ENCODE measurements around the gene LYPLAL1.
"Not testable (repeated sequence)": the region's sequence is repeated elsewhere in the genome, so short reads cannot be mapped to it uniquely, and the experiment has no call there.

The LYPLAL1 gene

GRCh38 chr1:219226196-219226595 lies 52.5 kb downstream of the LYPLAL1 start:
- no peak for DNase-seq

GRCh38 chr1:219227360-219228057 lies 53.8 kb downstream of the LYPLAL1 start:
- no peak for DNase-seq

- no peak for DNase-seq
These were observed 54.4 kb downstream of the LYPLAL1 start for GRCh38 chr1:219228058-219228419.

- DNase-seq = no peak
These were observed 59.2 kb downstream of the LYPLAL1 start for GRCh38 chr1:219232890-219233289.

- no peak for DNase-seq
These were observed 62.3 kb downstream of the LYPLAL1 start for GRCh38 chr1:219235903-219236481.

- no peak for DNase-seq
These were observed 63.4 kb downstream of the LYPLAL1 start for GRCh38 chr1:219236933-219237610.

GRCh38 chr1:219239518-219239917 lies 65.8 kb downstream of the LYPLAL1 start:
- DNase-seq = no peak

GRCh38 chr1:219244864-219245263 lies 71.2 kb downstream of the LYPLAL1 start:
- no peak for DNase-seq

- no peak for DNase-seq
These were observed 73.8 kb downstream of the LYPLAL1 start for GRCh38 chr1:219247441-219247840.

- not testable (repeated sequence) for DNase-seq
These were observed 76.8 kb downstream of the LYPLAL1 start for GRCh38 chr1:219250468-219250867.

- DNase-seq = no peak
These were observed 84.1 kb downstream of the LYPLAL1 start for GRCh38 chr1:219257751-219258150.

GRCh38 chr1:219261454-219261853 lies 87.8 kb downstream of the LYPLAL1 start:
- DNase-seq = no peak
